Measurements from ENCODE around the gene ENTPD2.

Gene ENTPD2
- 0 to 0.09 (median 0) reads per million in 3 donors for total RNA-seq

GRCh38 chr9:137053944-137054931 is at the start of gene ENTPD2:
TSS of gene ENTPD2 (minus strand) at chr9:137054061. CDS start at chr9:137053997, 64 bp downstream.
- Histone ChIP-seq H3K9me3 (ENCODE audit: control insufficient read depth, low read length) (no peaks in the 10 kb centered on the region), H3K27me3 (replicated peaks; ENCODE audit: control insufficient read depth, insufficient read depth, low read length, poor library complexity, severe bottlenecking) (peaks cover 23% of the 10 kb centered on the region), H3K36me3 (ENCODE audit: control insufficient read depth, insufficient read depth, low read length) (no peaks in the 10 kb centered on the region), H3K4me3 (ENCODE audit: insufficient read depth, low read depth, low read length, poor library complexity, severe bottlenecking) (peak within 1 kb of the TSS; percentile 37), H3K4me1 (ENCODE audit: control insufficient read depth, insufficient read depth, low read length, poor library complexity, severe bottlenecking) (peaks cover 10% of the 10 kb centered on the region), H3K27ac (ENCODE audit: insufficient read depth, low read length, poor library complexity, severe bottlenecking) (no peak within 1 kb of the TSS)
- DNase-seq = peak; percentile 28 to 48 (median 38)

DNA sequence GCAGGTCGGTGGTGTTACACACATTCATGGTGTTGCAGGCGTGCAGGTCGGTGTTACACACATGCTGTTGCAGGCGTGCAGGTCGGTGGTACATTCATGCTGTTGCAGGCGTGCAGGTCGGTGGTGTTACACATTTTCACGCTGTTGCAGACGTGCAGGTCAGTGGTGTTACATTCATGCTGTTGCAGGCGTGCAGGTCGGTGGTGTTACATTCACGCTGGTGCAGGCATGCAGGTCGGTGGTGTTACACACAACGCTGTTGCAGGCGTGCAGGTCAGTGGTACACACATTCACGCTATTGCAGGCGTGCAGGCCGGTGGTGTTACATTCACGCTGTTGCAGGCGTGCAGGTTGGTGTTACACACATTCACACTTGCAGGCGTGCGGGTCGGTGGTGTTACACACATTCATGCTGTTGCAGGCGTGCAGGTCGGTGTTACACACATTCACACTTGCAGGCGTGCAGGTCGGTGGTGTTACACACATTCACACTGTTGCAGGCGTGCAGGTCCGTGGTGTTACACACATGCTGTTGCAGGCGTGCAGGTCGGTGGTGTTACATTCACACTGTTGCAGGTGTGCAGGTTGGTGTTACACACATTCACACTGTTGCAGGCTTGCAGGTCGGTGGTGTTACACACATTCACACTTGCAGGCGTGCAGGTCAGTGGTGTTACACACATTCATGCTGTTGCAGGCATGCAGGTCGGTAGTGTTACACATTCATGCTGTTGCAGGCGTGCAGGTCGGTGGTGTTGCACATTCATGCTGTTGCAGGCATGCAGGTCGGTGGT is 49.5 kb upstream of the ENTPD2 start:
- Histone ChIP-seq H3K36me3 (ENCODE audit: control insufficient read depth, insufficient read depth, low read length) (peaks cover 87% of the 10 kb centered on the region), H3K27ac (ENCODE audit: insufficient read depth, low read length, poor library complexity, severe bottlenecking) (no peak overlapping the region), H3K4me1 (ENCODE audit: control insufficient read depth, insufficient read depth, low read length, poor library complexity, severe bottlenecking) (no peaks in the 10 kb centered on the region), H3K27me3 (replicated peaks; ENCODE audit: control insufficient read depth, insufficient read depth, low read length, poor library complexity, severe bottlenecking) (no peaks in the 10 kb centered on the region), H3K9me3 (ENCODE audit: control insufficient read depth, low read length) (no peaks in the 10 kb centered on the region), H3K4me3 (ENCODE audit: insufficient read depth, low read depth, low read length, poor library complexity, severe bottlenecking) (no peak overlapping the region)
- DNase-seq = no peak

GRCh38 chr9:137099231-137099630 is 45.4 kb upstream of the ENTPD2 start:
- Histone ChIP-seq H3K4me3 (ENCODE audit: insufficient read depth, low read depth, low read length, poor library complexity, severe bottlenecking) (no peak overlapping the region), H3K27ac (ENCODE audit: insufficient read depth, low read length, poor library complexity, severe bottlenecking) (no peak overlapping the region), H3K27me3 (replicated peaks; ENCODE audit: control insufficient read depth, insufficient read depth, low read length, poor library complexity, severe bottlenecking) (no peaks in the 10 kb centered on the region), H3K4me1 (ENCODE audit: control insufficient read depth, insufficient read depth, low read length, poor library complexity, severe bottlenecking) (peaks cover 23% of the 10 kb centered on the region), H3K9me3 (ENCODE audit: control insufficient read depth, low read length) (no peaks in the 10 kb centered on the region), H3K36me3 (ENCODE audit: control insufficient read depth, insufficient read depth, low read length) (peaks cover 67% of the 10 kb centered on the region)
- DNase-seq = no peak

DNA sequence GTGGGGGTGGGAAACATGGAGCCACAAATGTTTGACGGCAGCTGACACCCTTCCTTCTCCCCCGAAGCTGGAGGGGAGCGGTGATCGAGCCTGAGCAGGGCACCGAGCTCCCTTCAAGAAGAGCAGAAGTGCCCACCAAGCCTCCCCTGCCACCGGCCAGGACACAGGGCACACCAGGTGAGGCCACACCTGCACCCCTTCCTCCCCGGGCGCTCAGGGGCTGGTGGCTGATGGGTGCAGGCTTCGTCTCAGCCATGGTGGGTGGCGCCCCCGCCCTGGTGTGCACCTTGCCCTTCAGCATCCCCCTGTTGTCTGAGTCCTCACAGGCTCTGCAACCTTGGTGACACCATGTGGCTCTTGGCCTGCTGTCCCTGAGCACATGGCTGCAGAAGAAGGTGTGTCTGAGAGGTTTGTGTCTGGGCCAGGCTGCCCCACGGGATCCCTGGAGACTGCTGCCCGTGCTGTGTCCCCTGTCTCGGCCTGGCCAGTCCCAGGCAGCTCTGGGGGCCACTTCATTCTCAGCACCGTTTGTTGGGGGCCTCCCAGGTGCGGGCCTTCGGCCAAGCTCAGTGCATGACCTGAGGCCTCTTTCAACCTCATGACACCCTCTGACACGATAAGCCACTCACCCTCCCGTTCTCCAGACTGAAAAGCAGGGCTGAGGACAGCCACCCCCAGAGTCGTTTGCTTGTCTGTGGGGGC is 44.1 kb upstream of the ENTPD2 start:
- no peak overlapping the region for H3K27ac ChIP-seq (ENCODE audit: insufficient read depth, low read length, poor library complexity, severe bottlenecking)
- H3K4me3 ChIP-seq (ENCODE audit: insufficient read depth, low read depth, low read length, poor library complexity, severe bottlenecking) = no peak overlapping the region
- peaks cover 23% of the 10 kb centered on the region for H3K4me1 ChIP-seq (ENCODE audit: control insufficient read depth, insufficient read depth, low read length, poor library complexity, severe bottlenecking)
- H3K27me3 ChIP-seq (replicated peaks; ENCODE audit: control insufficient read depth, insufficient read depth, low read length, poor library complexity, severe bottlenecking) = no peaks in the 10 kb centered on the region
- no peak for DNase-seq
- no peaks in the 10 kb centered on the region for H3K9me3 ChIP-seq (ENCODE audit: control insufficient read depth, low read length)
- peaks cover 57% of the 10 kb centered on the region for H3K36me3 ChIP-seq (ENCODE audit: control insufficient read depth, insufficient read depth, low read length)

DNA sequence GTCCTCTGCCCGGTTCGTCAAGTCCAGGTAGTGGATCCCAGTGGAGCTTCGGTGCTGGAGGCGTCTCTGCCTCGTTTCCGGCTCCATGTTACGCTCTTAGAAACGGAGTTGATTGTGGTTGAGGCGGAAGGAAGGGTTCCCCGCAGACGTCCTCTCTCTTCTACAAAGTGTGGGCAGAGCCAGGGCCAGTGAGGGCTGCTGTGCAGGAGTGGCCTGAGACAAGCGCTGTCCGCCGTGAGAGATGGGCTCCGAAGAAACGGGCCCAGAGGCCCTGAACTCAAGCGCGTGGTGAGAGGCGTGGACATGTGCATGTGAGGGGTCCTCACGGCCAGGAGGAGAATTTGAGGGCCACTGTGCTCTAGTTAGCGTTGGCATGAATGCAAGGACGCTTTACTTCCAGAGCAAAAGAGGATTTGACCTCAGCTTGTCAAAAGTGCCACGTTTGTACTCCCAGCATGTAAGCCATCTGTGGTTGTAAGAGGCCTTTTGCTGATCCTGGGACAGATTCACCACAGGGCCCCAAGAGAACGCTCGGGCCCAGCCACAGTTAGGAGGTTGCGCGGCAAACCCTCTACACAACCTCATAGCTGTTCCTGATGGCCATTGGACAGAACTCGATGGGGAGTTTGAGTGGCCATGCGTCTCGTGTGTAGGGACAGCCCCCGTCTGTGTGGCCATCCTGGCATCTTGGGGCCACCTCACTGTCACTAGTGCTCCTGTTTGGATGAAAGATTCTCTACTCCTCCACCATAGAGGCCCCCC is 43.1 kb upstream of the ENTPD2 start:
- Histone ChIP-seq H3K4me3 (ENCODE audit: insufficient read depth, low read depth, low read length, poor library complexity, severe bottlenecking) (peak overlapping the region; percentile 27), H3K27ac (ENCODE audit: insufficient read depth, low read length, poor library complexity, severe bottlenecking) (peak overlapping the region; percentile 68), H3K9me3 (ENCODE audit: control insufficient read depth, low read length) (no peaks in the 10 kb centered on the region), H3K36me3 (ENCODE audit: control insufficient read depth, insufficient read depth, low read length) (peaks cover 51% of the 10 kb centered on the region), H3K4me1 (ENCODE audit: control insufficient read depth, insufficient read depth, low read length, poor library complexity, severe bottlenecking) (peaks cover 23% of the 10 kb centered on the region), H3K27me3 (replicated peaks; ENCODE audit: control insufficient read depth, insufficient read depth, low read length, poor library complexity, severe bottlenecking) (no peaks in the 10 kb centered on the region)
- no peak for DNase-seq

DNA sequence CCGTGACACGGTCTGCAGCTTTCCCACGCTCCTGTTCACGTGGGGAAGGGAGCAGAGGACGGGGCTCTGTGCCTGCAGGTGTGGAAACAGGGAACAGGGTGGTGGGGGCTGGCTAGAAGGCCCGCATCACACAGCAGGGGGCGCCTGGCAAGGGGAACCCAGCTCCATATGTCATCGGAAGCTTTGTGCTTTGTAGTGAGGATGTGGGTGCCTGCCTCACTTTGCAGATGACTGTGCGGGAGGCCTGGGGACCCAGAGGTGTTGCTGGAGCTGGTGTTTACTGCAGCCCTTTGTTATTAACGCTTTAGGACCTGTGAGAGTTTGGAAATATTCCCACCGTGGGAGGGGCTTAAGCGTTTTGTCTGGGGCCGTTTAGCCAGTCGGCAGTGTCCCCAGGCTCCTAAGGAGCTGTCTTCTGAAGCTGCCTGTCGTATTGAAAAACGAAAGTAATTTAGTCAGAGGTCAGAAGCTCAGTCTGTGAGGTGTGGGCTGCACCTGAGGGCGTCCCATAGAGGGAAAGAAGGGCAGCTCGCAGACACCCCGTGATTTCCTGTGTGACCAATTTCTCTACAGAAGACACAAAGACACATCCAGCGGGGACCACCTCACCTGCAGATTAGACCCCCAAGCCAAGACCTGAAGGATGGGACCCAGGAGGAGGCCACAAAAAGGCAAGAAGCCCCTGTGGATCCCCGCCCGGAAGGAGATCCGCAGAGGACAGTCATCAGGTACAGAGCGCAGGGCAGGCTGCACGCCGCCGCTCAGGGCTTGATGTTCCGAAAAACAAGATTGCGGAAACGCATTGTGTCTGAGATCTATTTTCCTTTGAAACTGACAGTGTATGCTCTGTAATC is 42.0 kb upstream of the ENTPD2 start:
- Histone ChIP-seq H3K9me3 (ENCODE audit: control insufficient read depth, low read length) (no peaks in the 10 kb centered on the region), H3K36me3 (ENCODE audit: control insufficient read depth, insufficient read depth, low read length) (peaks cover 44% of the 10 kb centered on the region), H3K4me3 (ENCODE audit: insufficient read depth, low read depth, low read length, poor library complexity, severe bottlenecking) (peak overlapping the region; percentile 27), H3K27me3 (replicated peaks; ENCODE audit: control insufficient read depth, insufficient read depth, low read length, poor library complexity, severe bottlenecking) (no peaks in the 10 kb centered on the region), H3K27ac (ENCODE audit: insufficient read depth, low read length, poor library complexity, severe bottlenecking) (peak overlapping the region; percentile 68), H3K4me1 (ENCODE audit: control insufficient read depth, insufficient read depth, low read length, poor library complexity, severe bottlenecking) (peaks cover 23% of the 10 kb centered on the region)
- peak; percentile 76 to 80 (median 77) for DNase-seq

DNA sequence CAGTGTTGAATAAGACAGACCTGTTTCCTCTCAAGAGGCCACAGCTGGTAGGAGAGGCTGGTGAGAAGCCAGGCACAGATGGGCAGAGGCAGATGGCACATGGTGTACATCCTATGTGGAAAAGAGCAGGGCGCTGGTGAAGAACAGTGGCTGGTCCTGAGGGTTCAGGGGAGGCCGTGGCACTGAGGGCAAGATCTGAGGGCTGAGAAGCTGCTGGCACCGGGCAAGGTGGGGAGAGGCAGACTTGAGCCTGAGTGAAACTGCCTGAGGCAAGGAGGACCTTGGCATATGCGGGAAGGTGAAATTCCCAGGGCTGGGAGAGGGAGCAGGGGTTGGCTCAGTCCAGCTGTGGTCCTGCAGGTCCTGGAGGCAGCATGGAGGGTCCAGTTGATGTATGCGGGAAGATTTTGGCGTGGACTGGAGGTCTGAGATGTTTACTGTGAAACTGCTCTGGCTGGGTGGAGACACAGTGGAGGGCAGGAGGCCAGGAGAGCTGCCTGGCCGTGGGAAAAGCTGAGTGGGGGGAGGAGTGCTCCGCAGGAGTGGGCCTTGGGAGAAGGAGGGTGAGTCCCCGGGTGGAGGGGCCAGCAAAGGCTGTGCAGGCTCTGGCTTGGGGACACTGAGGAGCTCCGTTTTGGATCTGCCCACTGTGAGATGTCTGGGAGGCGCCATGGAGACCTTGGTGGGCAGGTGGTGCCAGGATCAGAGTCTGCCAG is 35.5 kb upstream of the ENTPD2 start:
- Histone ChIP-seq H3K4me3 (ENCODE audit: insufficient read depth, low read depth, low read length, poor library complexity, severe bottlenecking) (no peak overlapping the region), H3K9me3 (ENCODE audit: control insufficient read depth, low read length) (no peaks in the 10 kb centered on the region), H3K27ac (ENCODE audit: insufficient read depth, low read length, poor library complexity, severe bottlenecking) (no peak overlapping the region), H3K36me3 (ENCODE audit: control insufficient read depth, insufficient read depth, low read length) (peaks cover 13% of the 10 kb centered on the region), H3K4me1 (ENCODE audit: control insufficient read depth, insufficient read depth, low read length, poor library complexity, severe bottlenecking) (peaks cover 19% of the 10 kb centered on the region), H3K27me3 (replicated peaks; ENCODE audit: control insufficient read depth, insufficient read depth, low read length, poor library complexity, severe bottlenecking) (no peaks in the 10 kb centered on the region)
- DNase-seq = no peak

- peaks cover 13% of the 10 kb centered on the region for H3K36me3 ChIP-seq (ENCODE audit: control insufficient read depth, insufficient read depth, low read length)
- no peaks in the 10 kb centered on the region for H3K9me3 ChIP-seq (ENCODE audit: control insufficient read depth, low read length)
- DNase-seq = no peak
- H3K27ac ChIP-seq (ENCODE audit: insufficient read depth, low read length, poor library complexity, severe bottlenecking) = no peak overlapping the region
- H3K27me3 ChIP-seq (replicated peaks; ENCODE audit: control insufficient read depth, insufficient read depth, low read length, poor library complexity, severe bottlenecking) = no peaks in the 10 kb centered on the region
- H3K4me1 ChIP-seq (ENCODE audit: control insufficient read depth, insufficient read depth, low read length, poor library complexity, severe bottlenecking) = peaks cover 19% of the 10 kb centered on the region
- H3K4me3 ChIP-seq (ENCODE audit: insufficient read depth, low read depth, low read length, poor library complexity, severe bottlenecking) = no peak overlapping the region
These were observed 34.3 kb upstream of the ENTPD2 start for GRCh38 chr9:137088121-137088520.
